ENCODE measurements around the gene SAP30BP.

SAP30BP gene

GRCh38 chr17:75691801-75692626 is 24.9 kb downstream of the SAP30BP start:
- DNase-seq, result no peak

- no peak for DNase-seq
Observed at GRCh38 chr17:75692976-75693375, 25.8 kb downstream of the SAP30BP start.

- DNase-seq, result no peak
Observed at GRCh38 chr17:75693500-75694481, 26.7 kb downstream of the SAP30BP start.

GRCh38 chr17:75694536-75694935 is 27.4 kb downstream of the SAP30BP start:
- DNase-seq, result no peak

GRCh38 chr17:75695141-75695829 is 28.1 kb downstream of the SAP30BP start:
- DNase-seq, result no peak

DNA sequence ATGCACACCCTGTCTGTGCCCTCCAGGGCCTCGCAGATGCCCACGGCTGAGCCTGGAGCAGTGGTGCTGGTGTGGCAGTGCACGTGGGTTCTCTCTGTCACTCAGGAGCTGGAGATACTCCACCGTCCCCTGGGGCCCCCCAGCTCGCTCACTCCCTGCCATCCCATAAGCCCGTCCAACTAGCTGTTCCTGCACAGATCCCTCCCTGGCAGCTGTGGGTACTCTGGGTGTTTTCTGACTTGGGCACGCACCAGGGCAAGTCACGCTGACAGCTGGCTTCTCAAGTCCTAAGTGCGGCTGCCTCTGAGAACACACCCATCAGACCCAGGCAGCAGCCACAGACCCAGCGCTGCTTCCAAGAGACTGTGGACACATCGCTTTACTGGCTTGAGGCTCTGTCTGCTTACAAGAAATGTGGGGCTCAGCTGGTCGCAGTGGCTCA is 28.7 kb downstream of the SAP30BP start:
- DNase-seq, result no peak

- no peak for DNase-seq
Observed at GRCh38 chr17:75697651-75698291, 30.6 kb downstream of the SAP30BP start.

GRCh38 chr17:75698659-75699058 is 31.5 kb downstream of the SAP30BP start:
- DNase-seq, result no peak

- DNase-seq, result no peak
Observed at GRCh38 chr17:75701288-75701687, 34.1 kb downstream of the SAP30BP start.

- DNase-seq, result no peak
Observed at GRCh38 chr17:75703191-75703590, 36.1 kb downstream of the SAP30BP start.

DNA sequence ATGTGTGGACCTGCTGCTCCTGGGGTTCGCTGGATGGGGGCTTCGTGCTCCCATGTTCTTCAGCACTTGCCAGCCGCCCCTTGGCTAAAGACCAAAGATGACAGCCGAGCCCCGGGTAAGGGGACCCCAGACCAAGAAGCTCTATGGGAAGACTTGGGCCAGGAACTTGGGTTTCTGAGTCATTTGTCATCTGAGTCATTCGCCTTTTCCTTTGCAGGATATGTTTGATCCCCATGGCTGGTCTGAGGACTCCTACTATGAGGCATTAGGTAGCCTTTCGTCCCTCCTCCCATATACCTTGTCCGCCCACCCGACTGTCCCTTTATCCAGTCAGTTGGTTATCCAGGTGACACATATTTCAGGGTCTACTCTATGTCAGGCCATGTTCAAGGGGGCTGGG is 36.5 kb downstream of the SAP30BP start:
- DNase-seq, result no peak

DNA sequence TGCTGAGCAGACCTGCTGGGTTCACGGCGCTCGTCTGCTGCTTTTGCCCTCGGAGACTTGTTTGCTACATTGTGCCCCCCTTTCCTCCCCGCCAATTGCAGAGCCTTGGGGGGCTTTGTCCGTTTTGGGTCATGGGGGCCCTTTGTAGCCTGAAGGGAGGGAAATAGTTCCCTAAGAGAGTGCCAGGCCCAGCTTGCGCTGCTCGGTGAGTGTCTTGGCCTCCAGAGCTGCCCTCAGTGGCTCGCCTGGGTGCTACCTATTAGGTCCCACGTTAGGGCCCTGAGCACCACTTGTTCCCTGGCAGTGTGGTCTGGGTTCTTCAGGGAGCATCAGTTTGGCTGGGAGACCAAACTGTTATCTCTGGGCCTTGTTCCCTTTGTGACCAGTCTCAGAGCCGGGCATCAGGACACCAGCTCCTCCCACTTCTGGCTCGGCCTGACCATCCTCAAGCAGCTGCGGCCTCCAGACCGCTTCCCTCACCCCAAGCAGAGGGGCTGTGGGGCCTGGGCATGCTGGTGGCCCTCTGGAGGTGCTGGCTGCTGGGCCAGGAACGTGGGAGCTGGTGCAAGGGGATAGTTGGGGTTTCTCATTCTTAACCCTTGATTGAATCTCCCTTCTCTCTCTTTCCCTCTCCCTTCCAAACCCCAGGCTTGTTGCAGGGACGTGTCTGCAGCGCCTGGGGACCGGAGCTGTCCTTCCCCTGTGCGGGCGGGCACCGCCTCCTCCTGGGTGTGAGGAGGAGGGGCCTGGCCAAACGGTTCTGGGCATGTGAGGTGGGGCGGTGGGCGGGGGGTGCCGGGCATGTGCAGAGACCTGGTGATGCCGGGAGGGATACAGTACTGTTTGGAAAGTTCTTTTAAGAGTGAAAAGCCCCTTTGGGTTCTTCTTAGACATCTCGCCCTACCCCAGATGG is 38.1 kb downstream of the SAP30BP start:
- no peak for DNase-seq

DNA sequence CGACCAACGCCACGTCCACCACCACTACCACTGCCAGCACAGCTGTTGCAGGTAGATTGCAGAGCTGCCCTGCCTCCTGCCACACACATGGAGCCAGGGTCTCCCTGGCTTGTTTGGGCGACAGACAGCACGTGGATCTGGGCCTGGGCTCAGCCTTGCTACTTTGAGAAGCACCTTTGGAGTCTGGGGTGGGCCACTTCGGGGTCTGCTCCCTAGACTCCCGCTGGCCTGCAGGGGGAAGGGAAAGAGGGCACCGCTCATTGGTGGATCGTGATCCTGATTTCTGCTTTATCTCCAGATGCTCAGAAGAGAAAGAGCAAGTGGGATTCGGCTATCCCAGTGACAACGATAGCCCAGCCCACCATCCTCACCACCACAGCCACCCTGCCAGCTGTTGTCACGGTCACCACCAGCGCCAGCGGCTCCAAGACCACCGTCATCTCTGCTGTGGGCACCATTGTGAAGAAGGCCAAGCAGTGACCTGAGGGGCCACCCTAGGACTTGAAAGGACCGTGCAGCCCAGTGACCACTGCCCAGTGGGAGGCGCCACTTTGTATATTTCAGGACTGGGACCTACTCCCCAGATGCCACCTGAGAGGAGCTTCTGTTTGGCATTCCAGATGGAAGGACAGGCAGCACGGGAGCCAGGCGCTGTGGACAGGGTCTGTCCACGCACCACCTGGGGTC is 39.0 kb downstream of the SAP30BP start:
- DNase-seq, result no peak

DNA sequence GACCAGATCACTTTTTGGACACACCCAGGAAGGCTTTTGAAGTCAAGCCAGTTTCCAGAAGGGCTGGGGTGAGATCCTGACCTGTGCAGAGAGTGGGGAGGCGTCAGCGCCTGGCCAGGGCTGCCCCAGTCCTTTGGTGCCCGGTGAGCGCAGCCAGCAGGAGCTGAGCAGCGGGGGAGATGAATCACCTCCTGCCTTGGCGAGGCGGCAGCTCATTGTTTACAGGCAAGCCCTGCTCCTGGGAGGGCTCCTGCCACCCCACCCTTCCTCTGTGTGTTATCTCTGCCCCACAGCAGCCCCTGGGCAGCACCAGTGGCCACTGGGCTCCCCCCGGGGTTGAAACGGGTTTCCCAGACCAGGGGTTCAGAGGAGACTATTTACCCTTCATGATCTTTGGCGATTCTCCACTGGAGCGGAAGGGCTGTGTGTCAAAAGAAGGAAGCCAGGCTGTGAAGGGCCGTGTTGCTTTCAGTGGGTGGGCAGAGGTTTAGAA is 40.0 kb downstream of the SAP30BP start:
- no peak for DNase-seq

GRCh38 chr17:75712446-75712845 is 45.3 kb downstream of the SAP30BP start:
- no peak for DNase-seq

DNA sequence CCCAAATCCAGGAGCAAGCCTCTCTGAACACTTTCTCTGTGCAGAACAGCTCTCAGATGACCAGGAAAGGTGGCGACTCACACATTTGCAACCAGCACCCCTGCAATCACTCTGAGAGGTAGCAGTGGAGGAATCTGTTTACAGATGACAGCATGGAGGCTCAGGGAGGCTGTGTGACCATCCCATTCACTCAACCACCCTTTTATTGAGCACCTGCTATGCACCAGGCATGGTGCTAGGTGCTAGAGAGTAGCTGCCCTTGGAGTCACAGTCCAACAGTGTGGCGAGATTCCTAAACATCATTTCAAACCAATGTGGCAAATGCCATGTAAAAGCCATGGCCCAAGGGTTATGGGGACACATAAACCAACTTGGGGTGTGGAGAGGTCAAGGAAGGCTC is 52.6 kb downstream of the SAP30BP start:
- no peak for DNase-seq

DNA sequence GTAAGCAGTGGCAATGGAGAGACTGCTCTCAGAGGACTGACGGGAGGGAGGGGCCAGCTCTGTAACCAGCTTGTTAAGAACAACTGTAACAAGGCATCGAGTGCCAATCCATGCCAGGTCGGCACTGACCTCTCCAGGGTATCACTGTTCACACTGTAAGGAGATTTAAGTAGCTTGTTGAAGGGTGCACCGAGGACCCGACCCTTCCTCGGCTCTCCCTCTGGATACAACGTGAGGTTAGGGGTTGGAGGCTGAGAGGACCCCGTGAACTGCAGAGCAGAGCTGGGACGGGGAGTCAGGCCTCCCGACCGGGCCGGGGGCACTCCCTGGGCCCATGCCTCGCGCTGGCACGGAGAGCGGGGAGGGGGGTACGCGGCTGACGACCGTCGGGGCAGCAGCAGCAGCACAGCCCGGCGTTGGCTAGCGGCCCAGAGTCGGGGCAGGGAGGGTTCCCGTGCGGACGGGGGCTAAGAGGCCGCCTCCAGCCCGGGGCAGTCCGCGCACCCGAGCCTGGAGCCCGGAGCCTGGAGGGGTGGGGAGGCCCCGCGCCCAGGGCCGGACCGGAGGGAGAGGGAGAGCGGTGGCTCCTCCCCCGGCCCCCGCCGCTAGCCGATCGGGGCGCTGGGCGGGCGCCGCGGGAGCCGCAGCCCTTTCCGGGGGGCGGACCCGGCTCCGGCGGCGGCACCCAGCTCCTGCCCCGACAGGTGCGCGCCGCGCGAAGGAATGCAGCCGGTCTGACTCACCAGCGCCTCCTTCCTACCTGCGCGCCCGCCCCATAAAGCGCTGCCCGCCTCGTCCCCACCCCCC is 53.7 kb downstream of the SAP30BP start, which contains the start of gene ITGB4:
TSS of gene ITGB4 (plus strand) at position 804 of the 807 bp plus-strand sequence. CDS start 3,245 bp downstream, outside the sequence.
- peak; percentile 53 for DNase-seq

- DNase-seq, result no peak
Observed at GRCh38 chr17:75721463-75722011, 54.4 kb downstream of the SAP30BP start.

- DNase-seq, result no peak
Observed at GRCh38 chr17:75722076-75722475, 54.9 kb downstream of the SAP30BP start.
